GM12875 (cell line): Measurements from ENCODE around the gene EXT2.

ENCODE experiments used
- H3K4me3 ChIP-seq: one replicate; pipeline ENCODE4 v1.5.1; 2011; ENCODE audit warnings: low read depth, low read length, control low read depth
- CTCF ChIP-seq: IDR thresholded peaks from 2 replicates; pipeline ENCODE4 v1.5.1; 2011; ENCODE audit warnings: low read depth, mild to moderate bottlenecking, control low read depth, inconsistent platforms, low read length, moderate library complexity, borderline replicate concordance; ENCODE audit not compliant: insufficient read depth

Gene EXT2

GRCh38 chr11:44162004-44162403 is 66.5 kb downstream of the EXT2 start:
- H3K4me3 ChIP-seq, result no peak overlapping the region
- TF ChIP-seq CTCF, result no peak

DNA sequence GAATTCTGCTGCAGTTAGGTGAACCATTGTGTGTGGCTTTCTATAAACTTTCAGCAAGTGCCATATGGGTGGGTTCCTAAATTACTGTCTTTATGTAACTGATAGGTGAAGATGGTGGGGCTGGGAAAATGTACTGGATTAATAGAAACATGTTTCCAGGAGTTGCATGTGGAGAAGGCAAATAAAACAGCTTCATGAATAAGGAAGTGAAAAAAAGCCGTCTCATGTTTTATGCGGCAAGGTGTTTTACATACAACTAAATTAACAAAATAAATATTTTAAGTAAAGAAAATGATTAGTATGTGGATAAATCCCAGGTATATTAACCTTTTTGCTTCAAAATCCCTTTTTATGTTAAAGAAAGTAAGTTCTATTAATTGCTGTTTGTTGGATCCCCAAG is 67.2 kb downstream of the EXT2 start:
- no peak overlapping the region for H3K4me3 ChIP-seq
- no peak for TF ChIP-seq CTCF

- H3K4me3 ChIP-seq, result no peak overlapping the region
- TF ChIP-seq CTCF, result no peak
Measured at GRCh38 chr11:44165432-44165831, 70.0 kb downstream of the EXT2 start.

DNA sequence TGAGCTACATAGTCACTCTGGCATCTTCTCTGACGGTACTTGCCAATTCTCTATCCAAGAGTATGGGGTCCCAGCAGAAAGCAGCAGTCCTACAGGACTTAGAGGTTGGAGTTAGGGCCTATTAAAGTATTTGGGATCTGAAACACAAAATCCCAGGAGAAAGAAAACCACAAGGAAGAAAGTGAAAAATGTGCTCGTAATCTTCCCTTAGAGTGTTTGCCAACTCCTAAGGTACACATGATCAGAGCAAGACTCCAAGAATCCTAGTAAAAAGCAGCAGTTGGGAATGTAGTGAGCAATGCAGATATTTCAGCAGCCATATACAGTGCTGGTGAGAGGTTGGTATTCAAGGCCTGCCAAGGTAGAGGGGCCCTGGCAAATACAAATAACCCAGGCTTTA is 71.6 kb downstream of the EXT2 start:
- H3K4me3 ChIP-seq, result no peak overlapping the region
- no peak for TF ChIP-seq CTCF

GRCh38 chr11:44171518-44171917 is 76.0 kb downstream of the EXT2 start:
- TF ChIP-seq CTCF, result no peak
- H3K4me3 ChIP-seq, result no peak overlapping the region

DNA sequence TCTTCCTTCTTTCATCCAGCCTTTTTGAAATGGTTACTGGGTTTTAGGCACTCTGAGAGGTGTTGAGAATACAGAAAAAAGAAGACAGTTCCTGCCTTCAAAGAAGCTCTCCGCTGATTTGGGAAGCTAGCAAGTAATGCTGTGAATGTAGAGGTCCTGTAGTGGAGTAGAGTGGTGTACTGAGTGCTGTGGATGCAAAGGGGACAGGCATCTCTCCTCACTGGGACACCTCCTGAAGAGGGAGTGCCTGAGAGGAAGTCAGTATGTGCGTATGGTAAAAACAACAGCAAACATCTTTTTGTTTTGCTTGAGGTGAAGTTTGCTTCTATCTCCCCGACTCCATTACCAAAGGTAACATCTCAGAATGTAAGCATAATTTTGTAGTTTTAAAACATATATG is 77.5 kb downstream of the EXT2 start:
- no peak for TF ChIP-seq CTCF
- no peak overlapping the region for H3K4me3 ChIP-seq

- no peak overlapping the region for H3K4me3 ChIP-seq
- TF ChIP-seq CTCF, result no peak
Measured at GRCh38 chr11:44174842-44175241, 79.4 kb downstream of the EXT2 start.
